ENCODE measurements around the gene ANKMY1.

DNA sequence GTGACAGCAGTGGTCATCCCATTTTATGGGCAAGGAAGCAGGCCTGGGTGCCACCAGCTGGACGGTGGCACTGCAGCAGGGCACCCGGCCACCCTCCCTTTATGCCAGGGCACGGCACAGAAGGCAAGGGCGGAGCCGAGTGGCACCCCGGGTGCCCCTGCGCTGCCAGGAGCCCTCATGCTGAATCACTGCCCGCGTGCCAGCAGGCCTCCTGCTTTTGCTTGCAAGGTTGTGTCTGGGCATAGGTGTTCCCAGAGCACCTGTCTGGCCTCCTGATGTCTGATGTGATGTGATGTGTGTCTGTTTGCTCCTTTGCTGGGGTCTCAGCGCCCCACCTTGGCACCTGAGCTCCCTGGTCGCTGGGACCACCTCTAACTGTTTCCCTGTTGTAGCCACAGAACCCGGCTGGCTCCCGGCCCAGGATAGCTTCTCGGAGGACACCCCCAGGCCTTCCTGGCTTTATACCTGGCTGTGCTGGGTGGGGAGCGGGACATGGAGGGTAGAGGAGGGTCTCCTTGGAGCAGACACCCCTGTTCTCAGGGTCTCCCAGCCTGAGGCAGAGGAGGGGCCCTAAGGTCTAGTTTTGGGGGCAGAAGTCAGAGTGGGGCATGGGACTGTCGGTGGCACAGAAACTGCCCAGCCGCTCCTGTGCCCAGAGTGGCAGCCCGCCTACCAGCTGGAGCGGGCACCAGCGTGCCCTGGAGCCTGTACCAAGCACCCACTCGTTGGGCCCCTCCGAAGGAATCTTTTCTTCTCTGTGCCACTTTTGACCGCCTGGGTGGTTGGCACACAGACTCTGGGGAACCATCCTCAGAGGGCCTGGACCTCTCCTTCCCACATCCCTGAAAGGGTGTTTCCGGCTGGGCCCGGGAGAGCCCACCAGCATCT, 118.7 kb downstream of the ANKMY1 start:
- no peak for TF ChIP-seq CTCF (IDR thresholded peaks at IDR 0.05; ENCODE audit: insufficient read depth, low read depth, low read length)
- TF ChIP-seq EZH2 (IDR thresholded peaks at IDR 0.05; ENCODE audit: insufficient read depth, low read length) = no peak

Data from astrocyte (in vitro differentiated cells and primary cell).